ENCODE data around the gene DYNAP. TPM values are rescaled to one million over a fixed set of nuclear protein-coding genes. Genes with fewer than 3 reads are reported as not detected.
A peak's percentile ranks its signal among the peaks of the same experiment; 100 is the strongest.

Gene DYNAP
- total RNA-seq, 2 donors from 2014 or later, result not detected

- no peak overlapping the region for H3K4me3 ChIP-seq
- 10% methylated on average over 2 of the region's 2 CpGs for WGBS
- peak; percentile 36 for DNase-seq (ENCODE audit: low spot score)
These were observed 56.1 kb downstream of the DYNAP start for GRCh38 chr18:54647176-54647575.

More at GRCh38 chr18:54647176-54647575, 56.1 kb downstream of the DYNAP start:
- no peak overlapping the region for H3K27ac ChIP-seq
- no peaks in the 10 kb centered on the region for H3K4me1 ChIP-seq (replicated peaks)
- no peaks in the 10 kb centered on the region for H3K36me3 ChIP-seq
- intact Hi-C loops (cut with DNase I), result no loop called here
- no peaks in the 10 kb centered on the region for H3K27me3 ChIP-seq (replicated peaks; ENCODE audit: insufficient read depth)
- TF ChIP-seq POLR2AphosphoS5 (IDR thresholded peaks at IDR 0.05) (no peak), POLR2A (IDR thresholded peaks at IDR 0.05) (no peak), CTCF (IDR thresholded peaks at IDR 0.05) (peak in 3 of 4 experiments; percentile 39 to 62 (median 43))
- H3K9me3 ChIP-seq, result no peaks in the 10 kb centered on the region

Other genes starting within 250 kb of the DYNAP start
- not detected for gene STARD6, start 233.4 kb upstream of the DYNAP start, total RNA-seq
- 1 to 10 TPM; 1.3 to 5.6 TPM for gene C18orf54, start 233.3 kb upstream of the DYNAP start, total RNA-seq
- 10 to 100 TPM; 10.7 to 60.2 TPM for gene RAB27B, start 237.2 kb downstream of the DYNAP start, total RNA-seq

All from prostate gland (tissue), 2 donors.